Spleen (tissue), 7 donors: ENCODE results near the gene IGSF21.

Source experiments
- CTCF ChIP-seq, 11 experiments: fragments of 200-600 bp in 7 of 11; fragments of 450-650 bp in 4 of 11; sonication (generic) in 4 of 11; IDR thresholded peaks in 8 of 11; conservative IDR thresholded peaks in 3 of 11; 1 replicate in 7 of 11; 2 replicates in 4 of 11; pipeline versions ENCODE4 v1.4.0 to v1.8.0; 2016 to 2021; ENCODE audit warnings: antibody characterized with exemption in 11 of 11, inconsistent platforms in 4 of 11, mild to moderate bottlenecking in 1 of 11
- POLR2AphosphoS5 ChIP-seq, 3 donors: sonication (generic); formaldehyde crosslinking; IDR thresholded peaks; one replicate each; pipeline ENCODE4 v1.5.1; 2017; ENCODE audit warnings: antibody characterized with exemption in 3 of 3
- donor health status: DM: no; HTN: no; CAD: no; lungs with moderate emphysema.
- donor health status: DM: no; HTN: no; CAD: no.
- donor health status: DM: no; HTN: no; CAD: no.

GRCh38 chr1:18145851-18146618, 38.4 kb downstream of the IGSF21 start:
- TF ChIP-seq CTCF (IDR thresholded peaks at IDR 0.05 in 8 of 11, conservative IDR thresholded peaks at IDR 0.05 in 3 of 11), result no peak
- TF ChIP-seq POLR2AphosphoS5 (IDR thresholded peaks at IDR 0.05), result no peak
